ENCODE data around the gene EIPR1.
A peak's percentile ranks its signal among the peaks of the same experiment; 100 is the strongest.

Gene EIPR1

GRCh38 chr2:3377612-3378432 is at the start of gene EIPR1:
Gene EIPR1 (minus strand): TSS chr2:3377818. CDS start chr2:3377689, 129 bp downstream.
- peak within 1 kb of the TSS; percentile 87 for H3K4me3 ChIP-seq (ENCODE audit: low read depth, low read length)
- no peak for TF ChIP-seq CTCF (IDR thresholded peaks at IDR 0.05; ENCODE audit: control insufficient read depth, extremely low read depth, insufficient read depth)
- DNase-seq (ENCODE audit: low read depth), result peak; percentile 95

- DNase-seq (ENCODE audit: low read depth), result no peak
- TF ChIP-seq CTCF (IDR thresholded peaks at IDR 0.05; ENCODE audit: control insufficient read depth, extremely low read depth, insufficient read depth), result no peak
- H3K4me3 ChIP-seq (ENCODE audit: low read depth, low read length), result no peak overlapping the region
These were observed 49.7 kb upstream of the EIPR1 start for GRCh38 chr2:3427272-3427671.

GRCh38 chr2:3426615-3427014 is 49.0 kb upstream of the EIPR1 start:
- no peak for DNase-seq (ENCODE audit: low read depth)
- H3K4me3 ChIP-seq (ENCODE audit: low read depth, low read length), result no peak overlapping the region
- TF ChIP-seq CTCF (IDR thresholded peaks at IDR 0.05; ENCODE audit: control insufficient read depth, extremely low read depth, insufficient read depth), result no peak

- no peak for DNase-seq (ENCODE audit: low read depth)
- no peak for TF ChIP-seq CTCF (IDR thresholded peaks at IDR 0.05; ENCODE audit: control insufficient read depth, extremely low read depth, insufficient read depth)
- H3K4me3 ChIP-seq (ENCODE audit: low read depth, low read length), result no peak overlapping the region
These were observed 46.7 kb upstream of the EIPR1 start for GRCh38 chr2:3424171-3424795.

- H3K4me3 ChIP-seq (ENCODE audit: low read depth, low read length), result no peak overlapping the region
- TF ChIP-seq CTCF (IDR thresholded peaks at IDR 0.05; ENCODE audit: control insufficient read depth, extremely low read depth, insufficient read depth), result peak; percentile 87
- DNase-seq (ENCODE audit: low read depth), result no peak
These were observed 46.0 kb upstream of the EIPR1 start for GRCh38 chr2:3423492-3424170.

- H3K4me3 ChIP-seq (ENCODE audit: low read depth, low read length), result no peak overlapping the region
- TF ChIP-seq CTCF (IDR thresholded peaks at IDR 0.05; ENCODE audit: control insufficient read depth, extremely low read depth, insufficient read depth), result no peak
These were observed 44.7 kb upstream of the EIPR1 start for GRCh38 chr2:3422161-3422779.

More at GRCh38 chr2:3422161-3422779, 44.7 kb upstream of the EIPR1 start:
- no peak for DNase-seq (ENCODE audit: low read depth)

Measured in LNCaP clone FGC (cell line).